Measurements from ENCODE around the gene TNIP3. TPM values are rescaled to one million over a fixed set of nuclear protein-coding genes. Genes with fewer than 3 reads are reported as not detected.

TNIP3 gene
- total RNA-seq, 1 donor from 2014 or later: 0.34 TPM

GRCh38 chr4:121140716-121141460 is 23.2 kb downstream of the TNIP3 start:
- intact Hi-C loops (cut with micrococcal nuclease): no loop called here

- intact Hi-C loops (cut with micrococcal nuclease): loop anchor here (2.0 to 5.0 kb wide), 2 partner anchors 13 to 43 kb away; no protein-coding TSS in a partner anchor
These were observed 24.4 kb downstream of the TNIP3 start for GRCh38 chr4:121139533-121140222.

- intact Hi-C loops (cut with micrococcal nuclease): loop anchor here (2.0 to 5.0 kb wide), 2 partner anchors 15 to 44 kb away; no protein-coding TSS in a partner anchor
These were observed 25.9 kb downstream of the TNIP3 start for GRCh38 chr4:121138039-121138825.

GRCh38 chr4:121130326-121130660 is 33.8 kb downstream of the TNIP3 start:
- intact Hi-C loops (cut with micrococcal nuclease): no loop called here

- intact Hi-C loops (cut with micrococcal nuclease): no loop called here
These were observed 34.4 kb downstream of the TNIP3 start for GRCh38 chr4:121129606-121130325.

- intact Hi-C loops (cut with micrococcal nuclease): no loop called here
These were observed 37.0 kb downstream of the TNIP3 start for GRCh38 chr4:121127100-121127499.

GRCh38 chr4:121126449-121127006 is 37.6 kb downstream of the TNIP3 start:
- intact Hi-C loops (cut with micrococcal nuclease): no loop called here

- intact Hi-C loops (cut with micrococcal nuclease): no loop called here
These were observed 38.6 kb downstream of the TNIP3 start for GRCh38 chr4:121125498-121125885.

GRCh38 chr4:121122661-121123060 is 41.5 kb downstream of the TNIP3 start:
- intact Hi-C loops (cut with micrococcal nuclease): no loop called here

GRCh38 chr4:121119715-121120114 is 44.4 kb downstream of the TNIP3 start:
- intact Hi-C loops (cut with micrococcal nuclease): loop anchor here (5.0 kb wide), 1 partner anchor 63 kb away; no protein-coding TSS in a partner anchor

- intact Hi-C loops (cut with micrococcal nuclease): loop anchor here (5.0 kb wide), 1 partner anchor 64 kb away; no protein-coding TSS in a partner anchor
These were observed 45.8 kb downstream of the TNIP3 start for GRCh38 chr4:121118344-121118743.

- intact Hi-C loops (cut with micrococcal nuclease): loop anchor here (5.0 kb wide), 2 partner anchors 68 to 957 kb away; no protein-coding TSS in a partner anchor
These were observed 49.4 kb downstream of the TNIP3 start for GRCh38 chr4:121114756-121115155.

- intact Hi-C loops (cut with micrococcal nuclease): loop anchor here (5.0 kb wide), 1 partner anchor 955 kb away; no protein-coding TSS in a partner anchor
These were observed 51.6 kb downstream of the TNIP3 start for GRCh38 chr4:121112530-121112929.

GRCh38 chr4:121108557-121108956 is 55.6 kb downstream of the TNIP3 start:
- intact Hi-C loops (cut with micrococcal nuclease): no loop called here

GRCh38 chr4:121107507-121107906 is 56.6 kb downstream of the TNIP3 start:
- intact Hi-C loops (cut with micrococcal nuclease): no loop called here

- intact Hi-C loops (cut with micrococcal nuclease): no loop called here
These were observed 63.9 kb downstream of the TNIP3 start for GRCh38 chr4:121100093-121100775.

GRCh38 chr4:121098266-121098665 is 65.9 kb downstream of the TNIP3 start:
- intact Hi-C loops (cut with micrococcal nuclease): no loop called here

GRCh38 chr4:121096629-121097028 is 67.5 kb downstream of the TNIP3 start:
- intact Hi-C loops (cut with micrococcal nuclease): loop anchor here (1.0 to 2.0 kb wide), 4 partner anchors 212 to 1026 kb away; no protein-coding TSS in a partner anchor

- intact Hi-C loops (cut with micrococcal nuclease): loop anchor here (1.0 to 2.0 kb wide), 4 partner anchors 213 to 1025 kb away; no protein-coding TSS in a partner anchor
These were observed 67.9 kb downstream of the TNIP3 start for GRCh38 chr4:121096191-121096590.
